NCI-H345 (cell line): ENCODE data around the gene SLC66A1.

Experiments used
- DNase-seq: peaks from one replicate; lab custom pipeline; 2025; lab: John Stamatoyannopoulos, UW

Gene SLC66A1

DNA sequence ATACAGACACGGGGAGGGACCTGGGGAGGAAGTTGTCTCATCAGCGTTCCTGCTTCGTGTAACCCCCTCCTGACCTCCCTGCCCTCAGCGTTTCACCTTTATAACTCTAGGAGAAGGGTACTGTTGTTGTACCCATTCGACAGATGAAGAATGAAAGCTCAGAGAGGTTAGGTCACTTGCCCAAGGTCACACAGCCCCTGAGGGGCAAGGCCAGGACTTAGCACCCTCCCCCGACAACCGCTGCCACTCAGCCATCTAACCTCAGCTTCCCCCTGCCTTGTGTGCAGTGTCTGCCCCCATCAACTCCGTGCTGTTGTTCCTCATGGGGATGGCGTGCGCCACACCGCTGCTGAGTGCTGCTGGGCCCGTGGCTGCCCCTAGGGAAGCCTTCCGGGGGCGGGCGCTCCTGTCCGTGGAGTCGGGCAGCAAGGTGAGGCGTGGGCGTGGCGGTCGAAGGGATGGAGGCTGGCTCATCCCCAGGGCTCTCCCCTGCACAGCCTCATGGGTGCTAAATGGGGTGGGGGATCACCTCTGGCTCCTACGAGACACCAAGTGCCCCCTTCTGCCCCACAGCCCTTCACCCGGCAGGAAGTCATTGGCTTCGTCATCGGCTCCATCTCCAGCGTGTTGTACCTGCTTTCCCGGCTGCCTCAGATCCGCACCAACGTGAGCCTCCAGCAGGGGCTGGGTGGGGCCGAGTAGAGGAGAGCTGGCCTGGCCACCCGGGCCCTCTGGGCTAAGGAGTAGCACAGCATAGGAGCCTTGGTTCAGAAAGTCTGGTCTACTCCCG, 14.0 kb downstream of the SLC66A1 start:
- no peak for DNase-seq

DNA sequence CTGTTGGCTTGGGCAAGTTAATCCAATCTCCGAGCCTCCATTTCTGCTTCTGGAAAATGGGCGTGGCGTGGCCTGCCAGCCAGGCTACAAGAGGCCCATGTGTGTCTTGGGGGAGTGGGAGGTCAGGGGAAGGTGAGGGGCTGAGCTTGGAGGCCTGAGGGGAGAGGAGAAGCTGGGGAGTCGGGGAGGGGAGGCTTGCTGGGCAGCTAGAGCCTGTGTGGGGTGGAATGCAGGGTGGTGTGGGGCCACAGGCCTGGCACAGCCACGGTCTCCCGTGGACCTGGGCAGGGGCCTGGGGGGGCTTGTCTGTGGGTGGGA, 14.6 kb downstream of the SLC66A1 start:
- DNase-seq = no peak

DNA sequence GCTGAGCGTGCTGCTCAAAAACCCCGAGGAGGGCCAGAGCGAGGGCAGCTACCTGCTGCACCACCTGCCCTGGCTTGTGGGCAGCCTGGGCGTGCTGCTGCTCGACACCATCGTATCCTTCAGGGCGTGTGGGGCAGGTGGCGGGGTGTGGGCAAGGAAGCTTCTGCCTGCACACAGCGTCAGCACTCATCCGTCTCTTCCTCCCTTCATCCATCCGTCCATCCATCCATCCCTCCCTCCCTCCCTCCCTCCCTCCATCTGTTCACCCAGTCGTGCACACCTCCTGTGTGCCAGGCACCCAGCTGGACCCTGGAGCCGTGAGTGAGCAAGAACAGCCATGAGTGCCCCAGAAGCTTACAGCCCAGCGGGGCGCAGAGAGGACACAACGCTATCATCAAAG, 15.2 kb downstream of the SLC66A1 start:
- DNase-seq = no peak

DNA sequence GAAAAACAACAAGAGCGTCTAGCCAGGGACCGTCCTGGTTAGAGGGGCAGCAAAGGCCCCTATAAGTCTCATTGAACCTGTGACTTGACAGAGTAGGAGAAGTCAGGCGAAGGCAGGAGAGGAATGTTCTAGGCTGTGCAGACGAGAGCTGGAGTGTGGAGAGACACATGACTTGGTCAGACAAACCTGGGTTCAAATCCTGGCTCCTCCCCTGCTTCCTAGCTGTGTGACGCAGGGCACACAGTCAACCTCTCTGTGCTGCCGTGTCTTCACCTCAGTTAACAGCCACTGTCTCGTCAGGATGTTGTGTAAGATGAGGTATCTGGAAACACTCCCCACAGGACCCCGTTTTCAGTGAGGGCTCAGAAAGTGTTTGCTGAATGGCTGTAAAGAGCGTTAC, 15.6 kb downstream of the SLC66A1 start:
- DNase-seq = no peak

DNA sequence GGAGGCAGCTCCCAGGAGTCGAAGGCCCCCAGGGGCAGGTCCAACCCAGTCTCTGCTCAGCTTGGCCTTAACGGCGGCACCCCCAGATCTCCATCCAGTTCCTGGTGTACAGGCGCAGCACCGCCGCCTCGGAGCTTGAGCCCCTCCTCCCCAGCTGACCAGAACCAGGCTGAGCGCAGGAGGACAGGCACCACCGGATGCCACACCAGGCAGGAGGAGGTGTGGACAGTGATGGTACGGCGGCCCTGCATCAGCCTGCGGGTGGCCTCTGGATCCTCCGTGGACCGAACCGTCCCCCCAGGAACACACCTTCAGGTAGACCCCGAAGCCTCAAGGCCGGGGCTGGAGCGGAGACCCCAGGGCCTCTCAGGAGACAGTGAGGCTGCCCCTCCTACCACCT, 16.4 kb downstream of the SLC66A1 start:
- no peak for DNase-seq

DNA sequence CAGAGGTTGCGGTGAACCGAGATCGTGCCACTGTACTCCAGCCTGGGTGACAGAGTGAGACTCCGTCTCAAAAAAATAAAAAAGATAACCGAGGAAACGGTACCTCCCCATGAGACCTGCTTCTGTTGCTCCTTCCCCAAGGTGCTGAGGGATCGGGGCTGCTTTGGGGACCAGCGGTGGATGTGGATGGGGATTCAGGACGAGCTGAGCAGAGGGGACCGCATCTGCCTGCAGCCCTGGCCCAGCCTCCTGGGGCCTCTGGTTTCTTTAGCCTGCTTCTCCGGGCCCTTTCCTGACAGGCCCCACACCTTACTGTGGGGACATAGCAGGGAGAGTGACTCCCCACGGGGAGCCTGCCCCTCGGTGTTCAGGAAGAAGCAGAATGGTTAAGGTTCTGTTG, 17.1 kb downstream of the SLC66A1 start:
- no peak for DNase-seq

DNA sequence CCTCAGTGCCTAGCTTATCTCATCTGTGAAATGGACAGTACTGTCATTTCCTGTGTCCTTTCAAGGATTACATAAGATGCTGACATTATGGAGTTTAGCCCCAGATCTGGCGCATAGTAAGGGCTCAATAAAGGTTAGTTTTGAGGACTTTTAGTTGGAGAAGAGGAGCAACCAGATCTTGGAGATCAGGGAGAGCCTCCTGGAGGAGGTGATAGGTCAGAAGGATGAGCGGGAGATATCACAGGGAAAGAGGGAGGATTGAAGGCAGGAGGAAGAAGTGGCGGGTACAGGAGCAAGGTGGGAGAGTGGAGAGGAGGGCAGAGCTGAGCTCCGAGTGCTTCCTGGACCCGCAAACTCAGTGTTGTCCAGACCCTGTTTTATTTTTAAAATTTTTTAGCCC, 17.5 kb downstream of the SLC66A1 start:
- DNase-seq = no peak

DNA sequence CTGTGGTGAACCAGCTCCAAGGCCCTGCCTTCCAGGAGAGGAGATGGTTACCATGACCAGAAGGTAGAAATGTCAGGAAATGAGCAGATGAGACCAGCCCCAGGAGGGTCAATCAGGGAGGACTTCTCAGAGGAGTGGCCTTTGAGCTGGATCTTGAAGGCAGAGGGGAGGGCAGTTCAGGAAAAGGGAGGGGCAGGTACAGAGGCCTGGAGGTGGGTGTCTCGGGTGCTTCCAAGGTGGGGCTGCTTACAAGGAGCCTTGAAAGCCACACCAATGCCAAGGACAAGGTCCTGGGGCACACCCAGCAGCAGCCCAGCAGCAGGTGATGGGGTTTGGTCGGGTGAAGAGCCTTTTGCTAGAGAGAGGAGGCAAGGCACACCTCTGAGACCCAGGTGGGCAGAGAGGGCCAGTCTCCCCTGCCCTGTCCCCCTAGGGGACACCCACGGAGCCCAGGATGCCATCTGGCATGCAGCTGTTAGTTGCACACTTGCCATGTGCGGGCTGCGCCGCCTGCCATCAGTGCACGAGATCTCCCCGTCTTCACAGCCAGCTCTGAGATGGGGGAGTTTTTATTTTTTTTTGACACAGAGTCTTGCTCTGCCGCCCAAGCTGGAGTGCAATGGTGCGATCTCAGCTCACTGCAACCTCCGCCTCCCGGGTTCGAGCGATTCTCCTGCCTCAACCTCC, 18.5 kb downstream of the SLC66A1 start:
- no peak for DNase-seq

DNA sequence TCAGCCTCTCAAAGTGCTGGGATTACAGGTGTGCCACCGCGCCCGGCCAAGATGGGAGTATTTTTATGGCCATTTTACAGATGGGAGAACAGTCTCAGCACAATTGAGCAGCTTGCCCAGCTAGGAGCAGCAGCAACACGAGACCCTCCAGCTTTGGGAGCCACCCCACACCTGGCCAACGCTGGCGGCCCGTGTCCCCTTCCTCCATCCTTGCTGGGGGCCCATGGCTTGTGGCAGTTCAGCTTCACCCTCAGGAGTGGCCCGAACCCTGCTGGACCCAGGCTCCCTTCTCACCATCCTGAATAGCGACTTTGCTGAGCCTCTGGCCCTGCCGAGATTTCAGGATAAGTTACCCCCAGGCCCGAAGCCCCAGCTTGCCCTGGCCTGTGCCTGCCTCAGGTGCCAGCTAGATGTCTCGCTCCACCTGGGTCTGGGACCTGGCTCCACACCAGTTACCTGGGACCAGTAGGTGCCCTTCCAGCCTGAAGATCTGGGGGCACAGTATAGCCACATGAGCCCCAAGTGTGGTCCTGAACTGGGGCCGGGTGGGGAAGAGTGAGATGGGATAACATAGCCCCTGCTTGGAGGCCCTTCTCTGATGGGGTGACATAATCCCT, 19.2 kb downstream of the SLC66A1 start:
- DNase-seq = no peak

DNA sequence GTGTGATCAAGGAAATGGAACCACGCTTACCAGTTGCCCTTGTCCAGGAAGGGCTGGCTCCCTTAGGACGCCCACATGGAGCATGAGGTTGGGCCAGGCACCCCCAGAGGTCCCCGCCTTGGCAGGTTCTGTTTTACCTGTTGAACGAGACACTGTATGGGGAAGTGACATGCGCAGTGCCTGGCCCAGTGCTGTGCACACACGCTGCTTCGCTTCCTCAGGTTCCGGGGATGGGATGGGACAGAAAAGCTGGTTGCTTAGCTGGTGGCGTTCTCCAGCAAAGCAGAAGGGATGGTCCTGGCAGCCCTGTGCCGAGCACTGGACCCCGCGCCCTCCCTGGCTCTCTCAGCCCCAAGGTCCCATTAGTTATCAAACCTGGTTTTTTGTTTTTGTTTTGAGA, 20.7 kb downstream of the SLC66A1 start:
- no peak for DNase-seq

DNA sequence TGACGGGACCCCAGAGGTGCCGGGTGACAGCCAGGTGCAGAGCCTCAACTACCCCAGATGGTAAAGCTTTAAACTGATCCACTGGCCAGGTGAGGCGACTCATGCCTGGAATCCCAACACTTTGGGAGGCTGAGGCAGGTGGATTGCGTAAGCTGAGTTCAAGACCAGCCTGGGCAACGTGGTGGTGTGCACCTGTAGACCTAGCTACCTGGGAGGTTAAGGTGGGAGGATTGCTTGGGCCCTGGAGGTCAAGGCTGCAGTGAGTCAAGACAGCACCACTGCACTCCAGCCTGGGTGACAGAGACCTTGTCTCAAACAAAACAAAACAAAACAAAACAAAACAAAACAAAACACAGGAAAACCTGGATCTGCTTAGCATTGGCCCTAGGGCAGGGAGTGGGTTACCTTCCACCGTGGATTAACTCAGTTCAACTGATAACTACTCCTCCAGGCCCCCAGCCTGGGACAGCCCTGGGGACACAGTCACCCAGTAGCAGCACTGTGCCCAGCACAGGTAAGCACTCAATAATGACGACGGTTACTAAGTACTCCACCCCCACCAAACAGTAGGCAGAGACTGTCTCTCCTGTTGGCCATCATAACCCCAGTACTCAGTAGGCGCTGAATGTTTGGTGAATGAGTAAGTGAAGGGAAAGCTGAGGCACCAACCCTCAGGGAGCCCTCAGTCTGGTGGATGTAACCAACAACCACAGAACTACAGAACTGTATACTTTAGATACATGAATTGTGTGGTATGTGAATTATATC, 21.6 kb downstream of the SLC66A1 start:
- no peak for DNase-seq

DNA sequence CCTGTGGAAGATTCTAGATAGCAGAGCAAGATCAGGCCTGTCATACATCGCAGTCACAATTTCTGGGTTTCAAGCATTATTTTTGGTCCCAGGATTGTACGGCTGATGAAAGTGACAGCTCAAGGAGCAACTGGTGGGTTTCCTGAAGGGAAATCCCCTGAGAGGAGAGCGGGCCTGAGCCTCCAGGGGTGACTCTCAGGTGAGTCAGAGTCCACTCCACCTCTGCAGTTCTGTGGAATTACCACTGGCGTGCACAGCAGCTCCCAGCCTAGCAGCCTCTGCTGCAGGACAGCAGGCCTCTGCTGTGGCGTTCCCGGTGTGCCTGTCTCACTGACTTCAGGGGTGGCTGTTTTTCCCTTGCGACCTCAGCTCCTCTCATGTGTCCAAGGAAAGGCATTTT, 24.4 kb downstream of the SLC66A1 start:
- DNase-seq = no peak

DNA sequence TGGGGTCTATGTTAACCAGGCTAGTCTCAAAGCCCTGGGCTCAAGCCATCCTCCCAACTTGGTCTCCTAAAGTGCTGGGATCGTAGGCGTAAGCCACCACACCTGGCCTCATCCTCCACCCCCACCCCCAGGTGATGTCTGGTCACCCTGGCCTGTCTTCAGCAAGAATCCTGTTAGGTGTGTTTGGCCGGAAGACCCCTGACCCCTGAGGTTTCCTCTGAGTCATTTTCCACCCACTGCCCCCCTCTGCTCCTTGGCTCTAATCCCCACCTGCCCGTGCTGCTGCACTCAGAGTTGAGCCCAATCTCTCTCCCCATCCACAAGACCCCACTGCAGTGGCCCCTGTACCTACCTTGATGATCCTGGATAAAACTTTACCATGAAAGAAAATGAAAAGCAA, 25.2 kb downstream of the SLC66A1 start:
- DNase-seq = no peak

DNA sequence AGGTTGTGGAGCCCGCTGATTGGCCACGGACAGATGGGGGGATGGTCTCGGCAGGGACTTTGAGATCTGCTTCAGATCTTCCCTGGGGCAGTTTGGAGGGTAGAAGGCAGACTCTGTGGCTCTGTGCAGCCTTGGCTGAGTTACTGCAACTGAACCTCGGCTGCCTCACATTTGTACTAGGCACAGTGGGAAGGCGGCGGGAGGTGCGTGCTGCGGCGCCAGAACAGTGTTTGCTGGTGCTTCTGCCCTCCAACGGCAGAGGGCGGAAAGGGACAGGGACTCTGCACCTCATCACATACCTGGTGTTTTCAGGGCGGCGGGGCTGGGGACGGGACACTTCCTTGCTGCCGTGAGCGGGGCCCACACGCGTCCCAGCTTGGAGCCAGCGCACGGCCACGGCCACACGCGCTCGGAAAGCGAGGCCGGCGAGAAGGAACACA, 26.2 kb downstream of the SLC66A1 start:
- peak; percentile 80 for DNase-seq

DNA sequence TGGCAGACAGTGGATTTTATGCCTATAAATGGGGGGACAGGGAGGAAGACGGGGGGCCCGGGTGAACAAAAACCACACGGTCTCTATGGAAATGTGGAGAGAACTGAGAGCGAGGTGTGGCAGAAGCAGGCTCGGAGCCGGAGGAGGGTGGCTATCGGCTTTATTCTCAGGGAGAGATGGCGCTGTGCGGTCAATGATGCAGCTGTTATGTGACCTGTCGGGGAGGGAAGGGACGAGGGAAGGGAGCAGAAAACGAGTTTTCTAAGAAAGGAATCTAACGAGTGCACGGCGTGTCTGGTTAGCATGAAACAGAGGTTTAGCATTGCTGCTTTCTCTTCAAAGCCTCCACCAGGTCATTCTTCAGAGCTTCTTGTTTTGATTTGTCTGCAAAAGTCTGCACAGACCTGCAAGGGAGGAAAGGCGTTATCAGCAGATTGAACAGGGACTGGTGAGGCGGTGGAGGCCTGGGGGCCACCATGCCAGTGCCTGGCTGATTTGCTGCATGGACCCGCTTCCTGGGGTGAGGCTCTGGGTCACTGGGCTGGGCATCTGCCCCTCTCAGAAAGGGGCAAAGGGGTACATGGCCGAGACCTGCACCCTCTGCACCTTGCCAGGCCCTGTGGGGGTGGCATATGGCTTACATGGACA, 27.2 kb downstream of the SLC66A1 start:
- no peak for DNase-seq

DNA sequence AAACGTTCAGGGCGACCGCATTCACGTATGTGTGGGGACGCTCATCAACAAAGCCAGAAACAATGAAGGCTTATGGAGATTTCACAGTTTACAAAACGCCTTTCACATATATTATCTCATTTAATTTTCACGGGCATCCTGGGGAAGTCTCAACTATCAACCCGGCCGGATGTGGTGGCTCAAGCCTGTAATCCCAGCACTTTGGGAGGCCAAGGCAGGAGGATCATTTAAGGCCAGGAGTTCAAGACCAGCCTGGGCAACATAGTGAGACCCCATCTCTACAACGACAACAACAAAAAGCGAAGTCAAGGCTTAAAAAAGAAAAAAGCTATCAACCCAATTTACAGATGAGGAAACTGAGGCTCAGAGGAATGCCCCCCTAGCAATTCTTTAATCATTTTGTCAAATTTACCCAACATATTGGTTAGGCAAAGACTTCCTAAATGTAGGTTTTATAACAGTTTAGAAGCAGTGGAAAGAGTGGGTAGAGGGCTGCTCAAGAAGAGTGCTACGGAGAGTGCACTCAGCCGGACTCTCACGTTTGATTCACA, 28.3 kb downstream of the SLC66A1 start:
- DNase-seq = no peak

DNA sequence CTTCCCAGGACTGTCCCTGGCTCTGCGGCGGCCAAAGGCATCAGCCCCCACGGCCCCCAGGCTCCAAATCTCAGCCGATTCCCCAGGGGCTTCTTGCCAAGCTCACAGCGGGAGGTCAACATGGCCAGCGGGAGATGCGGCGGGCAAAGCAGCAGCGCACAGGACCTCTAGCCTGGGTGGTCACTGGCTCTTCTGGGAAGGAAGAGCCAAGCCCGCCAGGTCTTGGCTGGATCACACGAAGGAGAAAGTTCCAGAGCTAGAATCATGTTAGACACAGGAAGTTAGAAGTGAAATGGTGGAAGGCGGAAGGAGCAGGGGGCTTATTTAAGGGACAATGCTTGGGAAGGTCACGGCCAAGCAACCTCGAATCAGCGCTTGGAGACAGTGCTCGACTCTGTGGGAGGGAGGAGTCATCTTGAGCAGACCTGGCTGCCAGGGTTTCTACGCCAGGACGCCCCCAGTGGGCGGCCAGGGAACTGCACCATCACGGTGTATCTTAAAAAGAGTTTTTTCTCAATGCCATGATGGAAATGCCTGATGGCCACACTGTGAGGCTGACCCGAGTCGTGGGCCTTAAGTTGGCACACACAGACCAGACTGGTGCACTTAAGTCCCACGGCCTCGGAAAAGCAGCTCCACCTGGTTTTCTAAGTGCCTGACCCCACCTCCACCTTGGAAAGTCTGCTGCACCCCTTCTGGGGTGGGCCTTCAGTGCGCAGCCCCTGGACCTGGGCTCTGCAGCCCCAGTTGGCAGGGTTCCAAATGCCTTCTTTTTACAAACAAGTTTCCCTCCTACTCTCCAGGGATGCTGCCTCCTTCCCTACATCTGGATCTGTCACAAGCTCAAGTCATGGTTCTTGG, 29.3 kb downstream of the SLC66A1 start:
- DNase-seq = peak; percentile 45

DNA sequence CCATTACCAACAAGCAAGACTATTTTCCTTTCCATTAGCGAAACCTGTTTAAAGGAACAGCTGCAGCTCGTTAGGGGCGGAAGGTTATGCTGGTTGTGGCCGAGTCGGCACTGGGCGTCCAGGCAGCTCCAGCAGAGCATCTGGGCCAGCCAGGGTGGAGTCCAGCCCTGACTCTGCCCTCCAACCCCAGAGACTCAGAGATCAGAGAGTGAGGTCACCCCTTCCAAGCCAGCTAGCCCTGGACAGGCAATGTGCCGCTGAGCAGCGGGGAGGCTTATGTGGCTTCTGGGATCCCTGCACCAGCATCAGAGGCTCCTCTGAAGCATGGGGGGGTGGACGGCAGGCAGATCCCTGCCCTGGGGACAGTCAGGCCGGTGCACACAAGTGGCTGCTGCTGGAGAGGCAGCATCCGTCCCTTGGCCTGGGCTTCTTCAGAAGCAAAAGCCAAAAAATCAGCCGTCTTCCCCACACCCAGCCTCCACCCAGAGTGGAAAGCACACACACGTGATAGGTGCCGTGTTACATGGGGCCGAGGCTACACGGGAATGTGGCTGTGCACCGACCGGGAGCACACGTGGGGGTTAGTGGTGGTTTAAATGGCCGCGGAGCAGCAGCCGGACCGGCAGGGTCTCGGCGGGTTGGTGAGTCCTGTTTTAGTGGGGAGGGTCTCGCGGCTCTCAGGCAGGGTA, 30.1 kb downstream of the SLC66A1 start:
- DNase-seq = no peak

DNA sequence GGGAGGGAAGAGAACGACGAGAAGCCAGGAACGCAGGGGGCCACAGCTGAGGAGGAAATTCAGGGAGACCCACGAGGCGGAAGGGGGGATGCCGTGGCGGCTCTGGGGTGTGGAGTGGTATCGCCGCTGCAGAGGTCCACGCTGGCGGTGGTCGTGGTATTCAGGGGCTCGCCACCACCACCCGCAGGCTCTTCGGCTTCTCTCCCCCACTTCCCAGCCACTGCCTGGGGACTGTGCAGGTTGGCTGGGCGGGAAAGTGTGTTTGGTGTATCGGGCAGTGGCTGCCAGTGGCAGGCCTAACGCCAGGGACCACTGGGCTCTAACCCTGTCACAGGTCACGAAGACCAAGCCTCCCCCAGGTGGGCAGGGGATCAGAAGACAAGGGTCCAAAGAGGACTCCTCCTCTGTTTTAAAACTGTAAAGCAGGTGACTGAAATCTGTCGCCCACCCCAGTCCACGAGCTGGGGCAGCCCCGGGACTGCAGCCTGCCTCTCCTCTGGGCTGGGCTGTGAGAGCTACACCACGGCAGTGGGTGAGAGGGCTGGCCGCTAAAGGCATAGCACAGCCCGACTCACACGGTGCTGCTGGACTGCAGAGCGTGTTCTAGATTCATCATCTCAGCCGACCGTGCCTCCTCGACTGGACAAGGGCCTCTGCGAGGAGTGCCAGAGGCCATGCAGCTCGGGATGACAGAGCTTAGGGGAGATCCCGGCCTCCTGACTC, 30.9 kb downstream of the SLC66A1 start:
- DNase-seq = no peak
